Neuron (in vitro differentiated cells): ENCODE data around the gene IP6K3.

Experiments used
- H2AFZ ChIP-seq: one replicate; pipeline ENCODE4 v1.6.1; 2013; ENCODE audit warnings: low read depth, mild to moderate bottlenecking, inconsistent platforms, low read length, moderate library complexity
- H3K27me3 ChIP-seq: one replicate; pipeline ENCODE4 v1.6.1; 2013; ENCODE audit warnings: low read length; ENCODE audit not compliant: insufficient read depth
- H3K36me3 ChIP-seq: one replicate; pipeline ENCODE4 v1.6.1; 2013; ENCODE audit warnings: low read length; ENCODE audit not compliant: insufficient read depth
- H3K4me1 ChIP-seq: one replicate; pipeline ENCODE4 v1.6.1; 2013; ENCODE audit warnings: low read length; ENCODE audit not compliant: insufficient read depth
- H3K4me3 ChIP-seq: 2 replicates; pipeline ENCODE4 v1.5.1; 2013; ENCODE audit warnings: mild to moderate bottlenecking, low read length, moderate library complexity
- H3K9me3 ChIP-seq: one replicate; pipeline ENCODE4 v1.6.1; 2013; ENCODE audit warnings: low read length

IP6K3 gene

GRCh38 chr6:33784787-33785186, 38.1 kb upstream of the IP6K3 start:
- Histone ChIP-seq H3K4me3 (no peak overlapping the region), H3K27me3 (no peaks in the 10 kb centered on the region), H2AFZ (no peak overlapping the region), H3K9me3 (no peaks in the 10 kb centered on the region), H3K4me1 (peaks cover 49% of the 10 kb centered on the region), H3K36me3 (peaks cover 37% of the 10 kb centered on the region)

- Histone ChIP-seq H3K4me3 (no peak overlapping the region), H3K9me3 (no peaks in the 10 kb centered on the region), H3K36me3 (peaks cover 46% of the 10 kb centered on the region), H2AFZ (no peak overlapping the region), H3K27me3 (no peaks in the 10 kb centered on the region), H3K4me1 (peaks cover 48% of the 10 kb centered on the region)
Measured at GRCh38 chr6:33783781-33784520, 37.2 kb upstream of the IP6K3 start.

- no peak overlapping the region for H2AFZ ChIP-seq
- no peak overlapping the region for H3K4me3 ChIP-seq
- peaks cover 59% of the 10 kb centered on the region for H3K36me3 ChIP-seq
- H3K4me1 ChIP-seq, result peaks cover 42% of the 10 kb centered on the region
- no peaks in the 10 kb centered on the region for H3K27me3 ChIP-seq
- H3K9me3 ChIP-seq, result no peaks in the 10 kb centered on the region
Measured at GRCh38 chr6:33782561-33782960, 35.9 kb upstream of the IP6K3 start.

GRCh38 chr6:33781131-33781975, 34.6 kb upstream of the IP6K3 start:
- H2AFZ ChIP-seq, result no peak overlapping the region
- no peaks in the 10 kb centered on the region for H3K9me3 ChIP-seq
- H3K4me3 ChIP-seq, result no peak overlapping the region
- H3K36me3 ChIP-seq, result peaks cover 67% of the 10 kb centered on the region
- H3K27me3 ChIP-seq, result no peaks in the 10 kb centered on the region
- H3K4me1 ChIP-seq, result peaks cover 33% of the 10 kb centered on the region

GRCh38 chr6:33779895-33780294, 33.2 kb upstream of the IP6K3 start:
- Histone ChIP-seq H3K4me1 (peaks cover 33% of the 10 kb centered on the region), H3K4me3 (no peak overlapping the region), H3K36me3 (peaks cover 73% of the 10 kb centered on the region), H2AFZ (no peak overlapping the region), H3K27me3 (no peaks in the 10 kb centered on the region), H3K9me3 (no peaks in the 10 kb centered on the region)

GRCh38 chr6:33779290-33779689, 32.6 kb upstream of the IP6K3 start:
- Histone ChIP-seq H3K36me3 (peaks cover 72% of the 10 kb centered on the region), H2AFZ (no peak overlapping the region), H3K27me3 (no peaks in the 10 kb centered on the region), H3K4me3 (no peak overlapping the region), H3K4me1 (peaks cover 33% of the 10 kb centered on the region), H3K9me3 (no peaks in the 10 kb centered on the region)

- Histone ChIP-seq H3K36me3 (peaks cover 69% of the 10 kb centered on the region), H3K4me3 (no peak overlapping the region), H3K4me1 (peaks cover 33% of the 10 kb centered on the region), H2AFZ (no peak overlapping the region), H3K27me3 (no peaks in the 10 kb centered on the region), H3K9me3 (no peaks in the 10 kb centered on the region)
Measured at GRCh38 chr6:33778444-33779121, 31.9 kb upstream of the IP6K3 start.

GRCh38 chr6:33777398-33778388, 31.0 kb upstream of the IP6K3 start:
- Histone ChIP-seq H3K27me3 (no peaks in the 10 kb centered on the region), H2AFZ (no peak overlapping the region), H3K4me3 (no peak overlapping the region), H3K9me3 (no peaks in the 10 kb centered on the region), H3K36me3 (peaks cover 68% of the 10 kb centered on the region), H3K4me1 (peaks cover 31% of the 10 kb centered on the region)

GRCh38 chr6:33776764-33777163, 30.1 kb upstream of the IP6K3 start:
- Histone ChIP-seq H3K4me1 (peaks cover 28% of the 10 kb centered on the region), H3K27me3 (no peaks in the 10 kb centered on the region), H3K36me3 (peaks cover 74% of the 10 kb centered on the region), H3K4me3 (no peak overlapping the region), H2AFZ (no peak overlapping the region), H3K9me3 (no peaks in the 10 kb centered on the region)

GRCh38 chr6:33776186-33776585, 29.5 kb upstream of the IP6K3 start:
- H3K36me3 ChIP-seq, result peaks cover 74% of the 10 kb centered on the region

GRCh38 chr6:33774774-33775173, 28.1 kb upstream of the IP6K3 start:
- no peak overlapping the region for H3K4me3 ChIP-seq
- H2AFZ ChIP-seq, result no peak overlapping the region
- H3K36me3 ChIP-seq, result peaks cover 65% of the 10 kb centered on the region
- no peaks in the 10 kb centered on the region for H3K9me3 ChIP-seq
- no peaks in the 10 kb centered on the region for H3K27me3 ChIP-seq
- H3K4me1 ChIP-seq, result peaks cover 20% of the 10 kb centered on the region

More at GRCh38 chr6:33776186-33776585, 29.5 kb upstream of the IP6K3 start:
- Histone ChIP-seq H2AFZ (no peak overlapping the region), H3K27me3 (no peaks in the 10 kb centered on the region), H3K4me3 (no peak overlapping the region), H3K4me1 (peaks cover 27% of the 10 kb centered on the region), H3K9me3 (no peaks in the 10 kb centered on the region)

- Histone ChIP-seq H2AFZ (no peak overlapping the region), H3K27me3 (no peaks in the 10 kb centered on the region), H3K4me3 (no peak overlapping the region), H3K9me3 (no peaks in the 10 kb centered on the region), H3K36me3 (peaks cover 47% of the 10 kb centered on the region), H3K4me1 (peaks cover 17% of the 10 kb centered on the region)
Measured at GRCh38 chr6:33772902-33773472, 26.3 kb upstream of the IP6K3 start.
